GM23338 (cell line): ENCODE measurements around the gene FRMD3.

Experiments
- CTCF ChIP-seq, 2 experiments: fragments of 200-600 bp in 1 of 2; sonication (generic) in 1 of 2; conservative IDR thresholded peaks; 2 replicates each; pipeline versions ENCODE4 v1.5.1 to v1.6.1; 2016 to 2017; ENCODE audit warnings: antibody characterized with exemption in 2 of 2, low read depth in 2 of 2, mild to moderate bottlenecking in 2 of 2, moderate library complexity in 1 of 2
- POLR2AphosphoS5 ChIP-seq: IDR thresholded peaks from 2 replicates; pipeline ENCODE4 v1.6.1; 2016; ENCODE audit warnings: antibody characterized with exemption, low read depth
- REST ChIP-seq: IDR thresholded peaks from one replicate; pipeline ENCODE4 v1.6.1; 2018; ENCODE audit warnings: antibody characterized with exemption; ENCODE audit not compliant: unreplicated experiment

- TF ChIP-seq CTCF (conservative IDR thresholded peaks at IDR 0.05; ENCODE audit: low read depth in 2 of 2) (no peak), POLR2AphosphoS5 (no peak), REST (no peak)
Observed at GRCh38 chr9:83440641-83441040, 97.6 kb downstream of the FRMD3 start.
